ENCODE data around the gene CAND2.

CAND2 gene

GRCh38 chr3:12828751-12829150, 32.3 kb downstream of the CAND2 start:
- peak overlapping the region; percentile 24; the same call in 1 of the 2 replicates for H3K27ac ChIP-seq
- no peak for TF ChIP-seq CTCF (conservative IDR thresholded peaks at IDR 0.05)

- TF ChIP-seq CTCF (conservative IDR thresholded peaks at IDR 0.05), result no peak
- H3K27ac ChIP-seq, result peak overlapping the region; percentile 24; the same call in 1 of the 2 replicates
Measured at GRCh38 chr3:12829404-12829803, 32.9 kb downstream of the CAND2 start.

GRCh38 chr3:12829886-12830784, 33.7 kb downstream of the CAND2 start:
- H3K27ac ChIP-seq, result peak overlapping the region; percentile 24; the same call in 1 of the 2 replicates
- TF ChIP-seq CTCF (conservative IDR thresholded peaks at IDR 0.05), result peak; percentile 28

GRCh38 chr3:12830785-12831156, 34.3 kb downstream of the CAND2 start:
- peak; percentile 24; the same call in 1 of the 2 replicates for TF ChIP-seq CTCF (conservative IDR thresholded peaks at IDR 0.05)
- peak overlapping the region; percentile 24; the same call in 1 of the 2 replicates for H3K27ac ChIP-seq

- TF ChIP-seq CTCF (conservative IDR thresholded peaks at IDR 0.05), result no peak
- H3K27ac ChIP-seq, result no peak overlapping the region; the same call in 1 of the 2 replicates
Measured at GRCh38 chr3:12831301-12831866, 34.9 kb downstream of the CAND2 start.

GRCh38 chr3:12832350-12833221, 36.1 kb downstream of the CAND2 start:
- TF ChIP-seq CTCF (conservative IDR thresholded peaks at IDR 0.05), result no peak

More at GRCh38 chr3:12832350-12833221, 36.1 kb downstream of the CAND2 start:
- H3K27ac ChIP-seq, result no peak overlapping the region; the same call in 1 of the 2 replicates

Measured in VCaP (cell line).